ENCODE measurements around the gene NRXN3.

NRXN3 gene

DNA sequence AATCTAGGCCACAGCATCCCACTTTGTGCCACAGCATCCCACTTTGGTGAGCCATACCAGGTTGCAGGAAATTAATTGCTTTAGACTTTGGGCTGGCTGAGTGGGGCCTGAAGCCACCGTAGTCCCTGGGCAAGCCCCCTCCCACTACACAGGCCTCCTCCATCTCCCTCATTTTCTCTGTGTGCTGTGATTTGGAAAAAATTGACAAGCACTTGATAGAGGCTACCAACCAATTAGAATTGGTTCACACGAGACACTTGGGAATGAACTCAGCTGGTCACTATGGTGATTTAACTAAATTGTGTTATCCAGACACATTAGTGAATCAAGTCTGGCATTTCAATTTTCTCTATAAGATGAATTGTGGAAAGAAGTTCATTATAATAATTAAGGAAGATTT is 1560.0 kb downstream of the NRXN3 start:
- H3K27ac ChIP-seq, result no peak overlapping the region
- DNase-seq (ENCODE audit: low spot score), result no peak
- no peak for TF ChIP-seq CTCF (IDR thresholded peaks at IDR 0.05)
- H3K4me3 ChIP-seq, result no peak overlapping the region

- DNase-seq (ENCODE audit: low spot score), result no peak
- no peak overlapping the region for H3K27ac ChIP-seq
- TF ChIP-seq CTCF (IDR thresholded peaks at IDR 0.05), result no peak
- no peak overlapping the region for H3K4me3 ChIP-seq
Observed at GRCh38 chr14:79730953-79731352, 1560.8 kb downstream of the NRXN3 start.

GRCh38 chr14:79732911-79733655 is 1562.9 kb downstream of the NRXN3 start:
- DNase-seq (ENCODE audit: low spot score), result no peak
- Histone ChIP-seq H3K4me3 (no peak overlapping the region), H3K27ac (no peak overlapping the region)
- no peak for TF ChIP-seq CTCF (IDR thresholded peaks at IDR 0.05)

- no peak for TF ChIP-seq CTCF (IDR thresholded peaks at IDR 0.05)
- Histone ChIP-seq H3K4me3 (no peak overlapping the region), H3K27ac (no peak overlapping the region)
- no peak for DNase-seq (ENCODE audit: low spot score)
Observed at GRCh38 chr14:79734151-79734550, 1564.0 kb downstream of the NRXN3 start.

- no peak for DNase-seq (ENCODE audit: low spot score)
- no peak for TF ChIP-seq CTCF (IDR thresholded peaks at IDR 0.05)
- no peak overlapping the region for H3K27ac ChIP-seq
- H3K4me3 ChIP-seq, result no peak overlapping the region
Observed at GRCh38 chr14:79734656-79735055, 1564.5 kb downstream of the NRXN3 start.

DNA sequence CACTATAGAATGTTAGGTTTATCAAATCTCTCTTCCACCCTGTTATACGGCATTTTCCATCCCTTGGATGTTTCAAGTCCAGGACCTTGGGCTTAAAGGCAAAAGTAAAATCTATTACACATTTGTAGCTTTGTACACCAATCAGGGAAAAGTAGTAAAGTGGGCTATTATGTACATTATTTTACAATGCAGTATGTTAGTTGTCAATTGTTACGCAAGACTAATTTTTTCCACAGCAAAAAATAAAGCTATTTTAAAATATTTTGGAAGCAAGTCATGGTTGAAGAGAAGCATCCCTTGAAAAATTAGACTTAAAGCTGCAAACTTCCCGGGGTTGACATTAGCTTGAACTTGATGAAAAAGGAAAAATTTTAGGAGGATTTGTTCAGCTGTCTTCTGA is 1564.9 kb downstream of the NRXN3 start:
- Histone ChIP-seq H3K27ac (no peak overlapping the region), H3K4me3 (no peak overlapping the region)
- no peak for DNase-seq (ENCODE audit: low spot score)
- no peak for TF ChIP-seq CTCF (IDR thresholded peaks at IDR 0.05)

GRCh38 chr14:79740066-79740601 is 1570.0 kb downstream of the NRXN3 start:
- Histone ChIP-seq H3K4me3 (no peak overlapping the region), H3K27ac (no peak overlapping the region)
- no peak for DNase-seq (ENCODE audit: low spot score)
- TF ChIP-seq CTCF (IDR thresholded peaks at IDR 0.05), result no peak

Data from coronary artery (tissue), 2 donors.